B cell (primary cell): Measurements from ENCODE around the gene KCNE5. TPM values are rescaled to one million over a fixed set of nuclear protein-coding genes. Genes with fewer than 3 reads are reported as not detected.

Experiments used
- ATAC-seq: fragments of 200-7000 bp; cut with Tn5 transposase; one replicate; pipeline ENCODE4 v1.10.0; 2021; ENCODE audit warnings: low read depth, mild to moderate bottlenecking, moderate number of reproducible peaks, moderate library complexity
- CTCF ChIA-PET: fragments of 350-600 bp; sonication (Branson Sonifier 250); formaldehyde crosslinking; loops from one replicate; lab custom pipeline; 2021; ENCODE audit warnings: antibody characterized with exemption, inconsistent platforms; lab: Charles Lee
- POLR2A ChIA-PET: fragments of 350-600 bp; sonication (Branson Sonifier 250); formaldehyde crosslinking; loops from one replicate; lab custom pipeline; 2021; ENCODE audit warnings: antibody characterized with exemption; lab: Charles Lee
- DNase-seq: peaks from one replicate; pipeline ENCODE4 v3.0.0; 2013
- H2AFZ ChIP-seq: 2 replicates; pipeline ENCODE4 v1.6.1; 2012; ENCODE audit warnings: mild to moderate bottlenecking, low read depth, low read length; ENCODE audit not compliant: insufficient read depth, poor library complexity, severe bottlenecking
- H3K27ac ChIP-seq, 2 donors: 1 replicate in 1 of 2; 2 replicates in 1 of 2; pipeline ENCODE4 v1.5.1; 2012 to 2013; ENCODE audit warnings: low read length in 2 of 2, mild to moderate bottlenecking in 2 of 2, moderate library complexity in 1 of 2
- H3K27me3 ChIP-seq, 4 experiments: fragments of 200-600 bp in 1 of 4; sonication (generic) in 1 of 4; replicated peaks in 1 of 4; 1 replicate in 2 of 4; 2 replicates in 2 of 4; pipeline versions ENCODE4 v1.6.1 to v1.7.0; 2013 to 2016; ENCODE audit warnings: low read length in 3 of 4, mild to moderate bottlenecking in 2 of 4, mixed read lengths in 1 of 4, moderate library complexity in 1 of 4; ENCODE audit not compliant: insufficient read depth in 4 of 4, control insufficient read depth in 3 of 4; ENCODE audit errors: control extremely low read depth in 1 of 4
- H3K36me3 ChIP-seq, 2 experiments: replicated peaks in 1 of 2; 1 replicate in 1 of 2; 2 replicates in 1 of 2; pipeline versions ENCODE4 v1.6.1 to v1.7.1; 2013; ENCODE audit warnings: low read length in 1 of 2; ENCODE audit not compliant: insufficient read depth in 2 of 2, control insufficient read depth in 1 of 2; ENCODE audit errors: control extremely low read depth in 1 of 2, extremely low read depth in 1 of 2
- H3K4me1 ChIP-seq, 2 donors: fragments of 200-600 bp in 1 of 2; sonication (generic) in 1 of 2; 1 replicate in 1 of 2; 2 replicates in 1 of 2; pipeline versions ENCODE4 v1.5.1 to v1.6.1; 2013 to 2017; ENCODE audit warnings: low read length in 2 of 2; ENCODE audit not compliant: control insufficient read depth in 2 of 2, insufficient read depth in 2 of 2
- H3K4me2 ChIP-seq: replicated peaks from 2 replicates; pipeline ENCODE3; 2012; ENCODE audit warnings: mild to moderate bottlenecking, low read depth, low read length; ENCODE audit not compliant: poor library complexity, severe bottlenecking
- H3K4me3 ChIP-seq, 5 experiments: fragments of 200-600 bp in 1 of 5; sonication (generic) in 1 of 5; 1 replicate in 3 of 5; 2 replicates in 2 of 5; pipeline versions ENCODE4 v1.5.1 to v1.7.0; 2011 to 2016; ENCODE audit warnings: low read length in 4 of 5, mild to moderate bottlenecking in 4 of 5, low read depth in 2 of 5, control low read depth in 1 of 5, moderate library complexity in 1 of 5; ENCODE audit not compliant: insufficient read depth in 1 of 5; ENCODE audit errors: control extremely low read depth in 1 of 5, extremely low read depth in 1 of 5
- H3K79me2 ChIP-seq: fragments of 200-600 bp; sonication (generic); one replicate; pipeline ENCODE4 v1.6.0; 2016; ENCODE audit warnings: low read length; ENCODE audit not compliant: control insufficient read depth, insufficient read depth
- H3K9ac ChIP-seq: fragments of 200-600 bp; sonication (generic); 2 replicates; pipeline ENCODE4 v1.6.1; 2017; ENCODE audit warnings: mild to moderate bottlenecking, low read length, moderate library complexity
- H3K9me3 ChIP-seq, 3 donors: one replicate each; pipeline versions ENCODE4 v1.6.1 to v1.7.1; 2013; ENCODE audit warnings: low read length in 2 of 3; ENCODE audit not compliant: control insufficient read depth in 2 of 3, insufficient read depth in 1 of 3; ENCODE audit errors: control extremely low read depth in 1 of 3
- H4K20me1 ChIP-seq: 2 replicates; pipeline ENCODE4 v1.6.0; 2012; ENCODE audit warnings: mild to moderate bottlenecking, low read length; ENCODE audit not compliant: insufficient read depth, control insufficient read depth, poor library complexity, severe bottlenecking
- H3K27ac Mint-ChIP-seq: one replicate; pipeline ENCODE4 v1.8.0; 2021; ENCODE audit warnings: mixed read lengths
- H3K27me3 Mint-ChIP-seq: one replicate; pipeline ENCODE4 v1.8.0; 2021; ENCODE audit warnings: mixed read lengths
- H3K4me1 Mint-ChIP-seq: one replicate; pipeline ENCODE4 v1.8.0; 2021; ENCODE audit warnings: mixed read lengths
- H3K4me3 Mint-ChIP-seq: one replicate; pipeline ENCODE4 v1.8.0; 2021; ENCODE audit warnings: mixed read lengths
- H3K9me3 Mint-ChIP-seq: one replicate; pipeline ENCODE4 v1.8.0; 2022; ENCODE audit warnings: mixed read lengths; ENCODE audit not compliant: insufficient read depth
- CTCF ChIP-seq: fragments of 200-600 bp; IDR thresholded peaks from one replicate; pipeline ENCODE4 v1.8.0; 2022; ENCODE audit warnings: antibody characterized with exemption, mild to moderate bottlenecking
- EZH2 ChIP-seq: IDR thresholded peaks from 2 replicates; pipeline ENCODE4 v1.6.1; 2012; ENCODE audit warnings: borderline replicate concordance, low read depth, mild to moderate bottlenecking, moderate library complexity, low read length; ENCODE audit not compliant: insufficient read depth, poor library complexity, severe bottlenecking
- WGBS: methylation state at CpG from one replicate; pipeline ENCODE4 v1.1.5; 2013; ENCODE audit warnings: missing lambda C conversion rate; ENCODE audit not compliant: insufficient coverage; 5-methylcytosine and 5-hydroxymethylcytosine counted together
- intact Hi-C: fragments of 100-400 bp; cut with micrococcal nuclease; formaldehyde crosslinking; loops from one replicate; pipeline ENCODE4 v1.10.0; 2022
- polyA plus RNA-seq: library from polyadenylated mRNA; depleted of rRNA; stranded (reverse); fragments of >200 nt; gene quantifications from 2 replicates; pipeline ENCODE4 v1.2.3, GENCODE V29; 2012
- total RNA-seq, 2 donors: library from RNA; stranded (reverse); fragments of 120-200 nt in 1 of 2; gene quantifications; 1 replicate in 1 of 2; 2 replicates in 1 of 2; pipeline versions ENCODE4 v1.2.3 to v1.2.4, GENCODE V29; 2013 to 2022

The KCNE5 gene
- total and polyA plus RNA-seq, 2 donors (not counting 1 experiment from before 2014, with no cell fraction given): 0.32 TPM; not detected in 1

DNA sequence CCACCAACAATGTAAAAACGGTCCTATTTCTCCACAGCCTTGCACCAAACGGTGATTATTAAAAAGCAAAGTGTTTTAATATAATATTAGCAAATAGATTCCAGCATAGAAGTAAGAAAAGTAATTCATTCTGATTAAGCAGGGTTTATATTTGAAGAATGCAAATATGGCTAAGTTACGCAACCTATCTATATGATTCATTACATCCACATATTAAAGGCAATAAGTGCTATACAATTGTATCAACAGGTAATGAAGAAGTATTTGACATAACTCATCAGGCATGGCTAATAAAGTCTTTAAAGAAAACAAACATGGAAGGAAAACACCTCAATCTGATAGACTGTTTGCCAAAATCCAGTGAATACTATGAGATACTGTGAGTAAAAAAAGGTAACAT, 29.0 kb downstream of the KCNE5 start:
- Mint-ChIP-seq H3K4me3 (no peak overlapping the region), H3K4me1 (no peaks in the 10 kb centered on the region), H3K27me3 (peaks cover 5% of the 10 kb centered on the region), H3K9me3 (no peaks in the 10 kb centered on the region), H3K27ac (no peak overlapping the region)
- no peak for ATAC-seq
- no CpG with 5 or more reads among the region's 3 CpGs for WGBS
- no peaks in the 10 kb centered on the region for H4K20me1 ChIP-seq
- H3K36me3 ChIP-seq: no peaks in the 10 kb centered on the region
- no peak for DNase-seq
- H2AFZ ChIP-seq: no peak overlapping the region
- H3K79me2 ChIP-seq: no peaks in the 10 kb centered on the region
- no peak overlapping the region for H3K4me3 ChIP-seq
- POLR2A ChIA-PET: no interaction called here
- no peaks in the 10 kb centered on the region for H3K4me1 ChIP-seq
- CTCF ChIA-PET: no interaction called here
- H3K9me3 ChIP-seq: no peaks in the 10 kb centered on the region
- no peak overlapping the region for H3K27ac ChIP-seq
- H3K27me3 ChIP-seq: no peaks in the 10 kb centered on the region
- H3K9ac ChIP-seq: no peak overlapping the region
- intact Hi-C loops: no loop called here
- H3K4me2 ChIP-seq: no peak overlapping the region
- TF ChIP-seq EZH2: no peak
- no peak for TF ChIP-seq CTCF

DNA sequence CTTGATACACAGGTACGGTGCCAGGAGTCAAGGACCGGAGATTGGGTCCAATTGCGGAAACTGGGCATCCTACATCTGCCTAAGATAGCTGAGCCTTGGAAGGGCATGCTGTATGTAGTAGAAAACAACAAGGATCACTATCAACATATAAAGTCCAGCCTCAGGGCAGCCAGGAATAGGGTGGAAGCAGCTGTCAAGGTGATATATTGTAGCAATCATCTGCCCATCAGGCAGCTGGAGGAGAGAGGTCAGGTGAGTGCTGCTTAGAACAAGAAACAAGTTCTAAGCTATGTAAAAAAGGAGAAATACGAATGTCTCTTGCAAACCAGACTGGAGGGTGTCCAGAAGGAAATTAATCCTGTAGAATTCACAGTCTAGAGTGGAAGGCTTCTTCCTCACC, 34.8 kb downstream of the KCNE5 start:
- Histone ChIP-seq H3K9me3 (no peaks in the 10 kb centered on the region), H3K36me3 (no peaks in the 10 kb centered on the region), H3K4me3 (no peak overlapping the region), H3K9ac (no peak overlapping the region), H3K79me2 (no peaks in the 10 kb centered on the region), H3K4me2 (no peak overlapping the region), H2AFZ (no peak overlapping the region), H3K27ac (no peak overlapping the region), H4K20me1 (no peaks in the 10 kb centered on the region), H3K4me1 (no peaks in the 10 kb centered on the region), H3K27me3 (peaks cover 0 to 3% (median 0%) of the 10 kb centered on the region in 4 experiments)
- H3K9me3 Mint-ChIP-seq: no peaks in the 10 kb centered on the region
- ATAC-seq (no peak), DNase-seq (no peak)
- no CpG with 5 or more reads among the region's 4 CpGs for WGBS
- TF ChIP-seq EZH2 (no peak), CTCF (no peak)
- H3K4me1 Mint-ChIP-seq: no peaks in the 10 kb centered on the region
- ChIA-PET CTCF (interaction anchor here (1.6 kb wide), 1 partner anchor 45 kb away, joined by 4 read pairs; no protein-coding TSS in a partner anchor), POLR2A (interaction anchor here (0.7 kb wide), 1 partner anchor 51 kb away, joined by 4 read pairs; no protein-coding TSS in a partner anchor)
- no peak overlapping the region for H3K27ac Mint-ChIP-seq
- H3K27me3 Mint-ChIP-seq: no peaks in the 10 kb centered on the region
- intact Hi-C loops: no loop called here
- H3K4me3 Mint-ChIP-seq: no peak overlapping the region
